Measurements from ENCODE around the gene TRIOBP.

GRCh38 chr22:37658133-37659065 lies 38.4 kb upstream of the TRIOBP start, which contains the start of gene PDXP:
- TF ChIP-seq CTCF (conservative IDR thresholded peaks at IDR 0.05 in 1 of 2, IDR thresholded peaks at IDR 0.05 in 1 of 2; ENCODE audit: low read depth in 1 of 2, low read length in 2 of 2) (no peak), EZH2 (IDR thresholded peaks at IDR 0.05; ENCODE audit: low read length, missing control alignments) (no peak)
